Right atrium auricular region (tissue), 2 donors: ENCODE data around the gene ABL1. TPM values are rescaled to one million over a fixed set of nuclear protein-coding genes. Genes with fewer than 3 reads are reported as not detected.

ENCODE experiments used
- DNase-seq: peaks from one replicate; pipeline ENCODE4 v3.0.0-alpha.2; 2019; ENCODE audit warnings: low spot score
- H3K27ac ChIP-seq, 2 donors: fragments of 200-600 bp; sonication (generic); 1 replicate in 1 of 2; 2 replicates in 1 of 2; pipeline ENCODE4 v1.5.1; 2016 to 2019
- H3K27me3 ChIP-seq, 2 donors: fragments of 200-600 bp; sonication (generic); one replicate each; pipeline versions ENCODE4 v1.5.1 to v1.6.0; 2017 to 2019
- H3K36me3 ChIP-seq: fragments of 200-600 bp; sonication (generic); one replicate; pipeline ENCODE4 v1.5.1; 2016
- H3K4me1 ChIP-seq, 2 donors: fragments of 200-600 bp; sonication (generic); one replicate each; pipeline versions ENCODE4 v1.5.1 to v1.6.0; 2017 to 2019
- H3K4me3 ChIP-seq, 2 donors: fragments of 200-600 bp; sonication (generic); 1 replicate in 1 of 2; 2 replicates in 1 of 2; pipeline ENCODE4 v1.5.1; 2017 to 2019; ENCODE audit warnings: mild to moderate bottlenecking in 1 of 2, moderate library complexity in 1 of 2
- H3K9me3 ChIP-seq, 2 donors: fragments of 200-600 bp; sonication (generic); one replicate each; pipeline ENCODE4 v1.5.1; 2019
- total RNA-seq, 2 donors: library from RNA; depleted of rRNA; stranded (reverse); fragments of >200 nt; gene quantifications; one replicate each; pipeline ENCODE4 v1.1.0, GENCODE V29; 2016
- TF ChIP-seq, protein P1 (sequence below), 2 donors: fragments of 200-600 bp; sonication (generic); IDR thresholded peaks; one replicate each; pipeline ENCODE4 v1.5.1; 2019; ENCODE audit warnings: antibody characterized with exemption in 2 of 2

ABL1 gene
- total RNA-seq, 2 donors from 2014 or later, result 26.3 to 38.9 TPM

DNA sequence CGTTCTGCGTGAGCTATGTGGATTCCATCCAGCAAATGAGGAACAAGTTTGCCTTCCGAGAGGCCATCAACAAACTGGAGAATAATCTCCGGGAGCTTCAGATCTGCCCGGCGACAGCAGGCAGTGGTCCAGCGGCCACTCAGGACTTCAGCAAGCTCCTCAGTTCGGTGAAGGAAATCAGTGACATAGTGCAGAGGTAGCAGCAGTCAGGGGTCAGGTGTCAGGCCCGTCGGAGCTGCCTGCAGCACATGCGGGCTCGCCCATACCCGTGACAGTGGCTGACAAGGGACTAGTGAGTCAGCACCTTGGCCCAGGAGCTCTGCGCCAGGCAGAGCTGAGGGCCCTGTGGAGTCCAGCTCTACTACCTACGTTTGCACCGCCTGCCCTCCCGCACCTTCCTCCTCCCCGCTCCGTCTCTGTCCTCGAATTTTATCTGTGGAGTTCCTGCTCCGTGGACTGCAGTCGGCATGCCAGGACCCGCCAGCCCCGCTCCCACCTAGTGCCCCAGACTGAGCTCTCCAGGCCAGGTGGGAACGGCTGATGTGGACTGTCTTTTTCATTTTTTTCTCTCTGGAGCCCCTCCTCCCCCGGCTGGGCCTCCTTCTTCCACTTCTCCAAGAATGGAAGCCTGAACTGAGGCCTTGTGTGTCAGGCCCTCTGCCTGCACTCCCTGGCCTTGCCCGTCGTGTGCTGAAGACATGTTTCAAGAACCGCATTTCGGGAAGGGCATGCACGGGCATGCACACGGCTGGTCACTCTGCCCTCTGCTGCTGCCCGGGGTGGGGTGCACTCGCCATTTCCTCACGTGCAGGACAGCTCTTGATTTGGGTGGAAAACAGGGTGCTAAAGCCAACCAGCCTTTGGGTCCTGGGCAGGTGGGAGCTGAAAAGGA is 50.7 kb downstream of the ABL1 start:
- no peaks in the 10 kb centered on the region for H3K9me3 ChIP-seq
- H3K27me3 ChIP-seq, result no peaks in the 10 kb centered on the region
- no peak overlapping the region for H3K4me3 ChIP-seq
- peaks cover 94% of the 10 kb centered on the region for H3K36me3 ChIP-seq
- H3K4me1 ChIP-seq, result peaks cover 0 to 9% of the 10 kb centered on the region in 2 donors
- no peak overlapping the region for H3K27ac ChIP-seq
- TF ChIP-seq, protein P1, sequence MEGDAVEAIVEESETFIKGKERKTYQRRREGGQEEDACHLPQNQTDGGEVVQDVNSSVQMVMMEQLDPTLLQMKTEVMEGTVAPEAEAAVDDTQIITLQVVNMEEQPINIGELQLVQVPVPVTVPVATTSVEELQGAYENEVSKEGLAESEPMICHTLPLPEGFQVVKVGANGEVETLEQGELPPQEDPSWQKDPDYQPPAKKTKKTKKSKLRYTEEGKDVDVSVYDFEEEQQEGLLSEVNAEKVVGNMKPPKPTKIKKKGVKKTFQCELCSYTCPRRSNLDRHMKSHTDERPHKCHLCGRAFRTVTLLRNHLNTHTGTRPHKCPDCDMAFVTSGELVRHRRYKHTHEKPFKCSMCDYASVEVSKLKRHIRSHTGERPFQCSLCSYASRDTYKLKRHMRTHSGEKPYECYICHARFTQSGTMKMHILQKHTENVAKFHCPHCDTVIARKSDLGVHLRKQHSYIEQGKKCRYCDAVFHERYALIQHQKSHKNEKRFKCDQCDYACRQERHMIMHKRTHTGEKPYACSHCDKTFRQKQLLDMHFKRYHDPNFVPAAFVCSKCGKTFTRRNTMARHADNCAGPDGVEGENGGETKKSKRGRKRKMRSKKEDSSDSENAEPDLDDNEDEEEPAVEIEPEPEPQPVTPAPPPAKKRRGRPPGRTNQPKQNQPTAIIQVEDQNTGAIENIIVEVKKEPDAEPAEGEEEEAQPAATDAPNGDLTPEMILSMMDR (IDR thresholded peaks at IDR 0.05), result no peak
- no peak for DNase-seq

GRCh38 chr9:130886981-130887380 is 51.9 kb downstream of the ABL1 start:
- peaks cover 82% of the 10 kb centered on the region for H3K36me3 ChIP-seq
- no peak for DNase-seq
- no peaks in the 10 kb centered on the region for H3K9me3 ChIP-seq
- H3K4me3 ChIP-seq, result no peak overlapping the region
- TF ChIP-seq, protein P1 (IDR thresholded peaks at IDR 0.05), result no peak
- no peak overlapping the region for H3K27ac ChIP-seq
- peaks cover 0 to 9% of the 10 kb centered on the region in 2 donors for H3K4me1 ChIP-seq
- H3K27me3 ChIP-seq, result no peaks in the 10 kb centered on the region

DNA sequence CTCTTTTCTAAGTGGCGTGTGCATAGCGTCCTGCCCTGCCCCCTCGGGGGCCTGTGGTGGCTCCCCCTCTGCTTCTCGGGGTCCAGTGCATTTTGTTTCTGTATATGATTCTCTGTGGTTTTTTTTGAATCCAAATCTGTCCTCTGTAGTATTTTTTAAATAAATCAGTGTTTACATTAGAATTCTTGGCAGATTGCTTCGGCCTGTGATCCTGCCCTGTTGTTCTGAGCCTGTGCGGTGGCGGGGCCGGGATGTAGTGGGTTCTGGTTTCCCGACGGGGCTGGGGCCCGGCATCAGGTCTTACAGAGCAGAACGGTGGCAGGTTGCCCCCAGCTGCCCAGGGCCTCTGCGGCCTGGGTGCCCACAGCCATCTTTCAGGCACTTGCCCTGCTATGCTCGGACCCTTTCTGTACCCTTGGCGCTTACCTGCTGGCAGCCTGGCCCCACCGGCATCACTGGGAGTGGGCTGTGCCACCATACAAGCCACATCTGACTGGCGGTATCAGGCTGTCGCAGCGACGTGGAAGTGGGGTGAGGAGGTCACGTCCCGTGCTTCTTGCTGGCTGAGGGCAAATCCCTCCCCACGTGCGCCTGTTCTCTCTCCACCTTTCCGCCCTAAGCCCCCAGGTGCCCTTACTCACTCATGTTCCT is 52.6 kb downstream of the ABL1 start:
- Histone ChIP-seq H3K27ac (no peak overlapping the region), H3K9me3 (no peaks in the 10 kb centered on the region)
- no peak for DNase-seq

GRCh38 chr9:130888146-130888885 is 53.3 kb downstream of the ABL1 start:
- peaks cover 0 to 9% of the 10 kb centered on the region in 2 donors for H3K4me1 ChIP-seq

More for the DNA sequence above, 52.6 kb downstream of the ABL1 start:
- Histone ChIP-seq H3K4me1 (peaks cover 0 to 9% of the 10 kb centered on the region in 2 donors), H3K27me3 (no peaks in the 10 kb centered on the region), H3K4me3 (no peak overlapping the region), H3K36me3 (peaks cover 82% of the 10 kb centered on the region)
- TF ChIP-seq, protein P1 (IDR thresholded peaks at IDR 0.05), result no peak

GRCh38 chr9:130890124-130890523 is 55.1 kb downstream of the ABL1 start:
- no peaks in the 10 kb centered on the region for H3K27me3 ChIP-seq
- H3K4me3 ChIP-seq, result no peak overlapping the region
- H3K27ac ChIP-seq, result no peak overlapping the region
- no peak for DNase-seq
- H3K4me1 ChIP-seq, result peaks cover 0 to 25% of the 10 kb centered on the region in 2 donors
- H3K36me3 ChIP-seq, result peaks cover 66% of the 10 kb centered on the region
- H3K9me3 ChIP-seq, result no peaks in the 10 kb centered on the region
- TF ChIP-seq, protein P1 (IDR thresholded peaks at IDR 0.05), result no peak

More at GRCh38 chr9:130888146-130888885, 53.3 kb downstream of the ABL1 start:
- TF ChIP-seq, protein P1 (IDR thresholded peaks at IDR 0.05), result no peak
- H3K27ac ChIP-seq, result no peak overlapping the region
- H3K36me3 ChIP-seq, result peaks cover 82% of the 10 kb centered on the region
- no peaks in the 10 kb centered on the region for H3K9me3 ChIP-seq
- H3K4me3 ChIP-seq, result no peak overlapping the region
- no peaks in the 10 kb centered on the region for H3K27me3 ChIP-seq
- DNase-seq, result no peak
